Fibroblast of lung (primary cell): ENCODE measurements around the gene NRCAM.

Source experiments
- CTCF ChIP-seq, 2 donors: IDR thresholded peaks in 1 of 2; conservative IDR thresholded peaks in 1 of 2; 1 replicate in 1 of 2; 2 replicates in 1 of 2; pipeline ENCODE4 v1.5.1; 2011 to 2012; ENCODE audit warnings: low read length in 2 of 2, control low read depth in 1 of 2, inconsistent platforms in 1 of 2, low read depth in 1 of 2, mild to moderate bottlenecking in 1 of 2
- EZH2 ChIP-seq: IDR thresholded peaks from 2 replicates; pipeline ENCODE4 v1.5.1; 2012; ENCODE audit warnings: low read length, control low read depth, mild to moderate bottlenecking; ENCODE audit errors: missing control alignments

DNA sequence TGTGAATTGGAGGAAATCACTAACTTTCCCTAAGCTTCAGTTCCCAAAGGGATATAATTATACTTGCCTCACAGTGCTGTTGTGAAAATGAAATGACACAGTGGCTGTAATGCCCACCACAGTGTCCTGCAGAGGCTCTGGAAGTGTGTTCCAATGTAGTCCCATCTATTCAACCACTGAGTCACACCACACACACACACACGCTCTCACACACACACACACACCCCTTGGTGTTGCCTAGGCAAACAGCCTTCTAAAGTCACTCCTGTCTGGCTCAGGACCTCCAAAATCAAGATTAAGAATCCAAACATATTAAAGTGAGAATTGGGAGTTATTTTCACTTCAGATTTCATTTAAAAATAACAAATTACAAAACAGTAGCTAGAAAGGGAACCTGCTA, 73.3 kb downstream of the NRCAM start:
- TF ChIP-seq CTCF (conservative IDR thresholded peaks at IDR 0.05 in 1 of 2, IDR thresholded peaks at IDR 0.05 in 1 of 2; ENCODE audit: low read depth in 1 of 2, low read length in 2 of 2) (no peak), EZH2 (no peak)
